Thyroid gland (tissue), 4 donors: ENCODE measurements around the gene TMEM255B. TPM values are rescaled to one million over a fixed set of nuclear protein-coding genes. Genes with fewer than 3 reads are reported as not detected.

Experiments
- DNase-seq, 2 donors: peaks; one replicate each; pipeline ENCODE4 v3.0.0-alpha.2; 2019
- H3K27ac ChIP-seq, 3 donors: fragments of 200-600 bp; sonication (generic); 1 replicate in 2 of 3; 2 replicates in 1 of 3; pipeline ENCODE4 v1.5.1; 2016 to 2019; ENCODE audit warnings: mild to moderate bottlenecking in 1 of 3, moderate library complexity in 1 of 3
- H3K27me3 ChIP-seq: fragments of 200-600 bp; sonication (generic); one replicate; pipeline ENCODE4 v1.5.1; 2019
- H3K36me3 ChIP-seq, 2 donors: fragments of 200-600 bp; sonication (generic); one replicate each; pipeline ENCODE4 v1.5.1; 2016 to 2019
- H3K4me1 ChIP-seq, 2 donors: fragments of 200-600 bp; sonication (generic); one replicate each; pipeline ENCODE4 v1.5.1; 2017 to 2019
- H3K4me3 ChIP-seq, 3 donors: fragments of 200-600 bp; sonication (generic); replicated peaks in 1 of 3; 1 replicate in 2 of 3; 2 replicates in 1 of 3; pipeline ENCODE4 v1.5.1; 2016; ENCODE audit warnings: mild to moderate bottlenecking in 1 of 3
- H3K9me3 ChIP-seq: fragments of 200-600 bp; sonication (generic); one replicate; pipeline ENCODE4 v1.5.1; 2017
- POLR2A ChIP-seq, 2 donors: fragments of 450-650 bp; IDR thresholded peaks; one replicate each; pipeline ENCODE4 v1.6.1; 2017; ENCODE audit warnings: antibody characterized with exemption in 2 of 2, mild to moderate bottlenecking in 2 of 2, moderate library complexity in 1 of 2
- WGBS, 2 donors: methylation state at CpG; one replicate each; pipeline ENCODE4 v1.1.5; 2017; 5-methylcytosine and 5-hydroxymethylcytosine counted together
- intact Hi-C: fragments of 100-400 bp; cut with DNase I; formaldehyde crosslinking; loops from one replicate; pipeline ENCODE4 v1.15.1; 2023
- total RNA-seq, 4 donors: library from RNA; depleted of rRNA; stranded (reverse); fragments of >200 nt; gene quantifications; one replicate each; pipeline ENCODE4 v1.2.3, GENCODE V29; 2016
- TF ChIP-seq, protein P1 (sequence below), 6 experiments: fragments of 200-600 bp in 3 of 6; fragments of 450-650 bp in 3 of 6; sonication (generic) in 3 of 6; IDR thresholded peaks; one replicate each; pipeline ENCODE4 v1.5.1; 2016 to 2019; ENCODE audit warnings: antibody characterized with exemption in 6 of 6, mild to moderate bottlenecking in 2 of 6, inconsistent platforms in 1 of 6, moderate library complexity in 1 of 6

Gene TMEM255B
- total RNA-seq, 4 donors from 2014 or later: 6.1 to 9.2 (median 8.3) TPM

DNA sequence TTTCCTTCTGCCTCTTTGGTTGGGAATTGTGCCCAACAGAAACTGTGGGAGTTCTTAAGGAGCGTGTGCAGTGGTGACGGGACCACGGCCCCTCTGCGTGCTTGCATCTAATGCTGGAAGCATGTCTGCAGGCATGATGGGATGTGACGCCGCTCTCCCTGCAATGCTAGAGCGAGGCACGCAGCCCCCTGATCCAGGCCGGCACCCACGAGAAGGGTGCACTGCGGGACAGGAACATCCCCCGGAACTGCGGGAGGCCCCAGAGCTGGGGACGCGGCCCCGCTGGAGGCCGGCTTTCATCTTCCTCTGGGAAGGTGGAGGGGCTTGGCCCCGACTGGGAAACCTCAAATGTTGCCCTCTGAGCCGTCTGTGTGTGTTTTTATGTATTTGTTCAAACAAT is 32.7 kb downstream of the TMEM255B start:
- no peak for TF ChIP-seq POLR2A (IDR thresholded peaks at IDR 0.05)
- TF ChIP-seq, protein P1, sequence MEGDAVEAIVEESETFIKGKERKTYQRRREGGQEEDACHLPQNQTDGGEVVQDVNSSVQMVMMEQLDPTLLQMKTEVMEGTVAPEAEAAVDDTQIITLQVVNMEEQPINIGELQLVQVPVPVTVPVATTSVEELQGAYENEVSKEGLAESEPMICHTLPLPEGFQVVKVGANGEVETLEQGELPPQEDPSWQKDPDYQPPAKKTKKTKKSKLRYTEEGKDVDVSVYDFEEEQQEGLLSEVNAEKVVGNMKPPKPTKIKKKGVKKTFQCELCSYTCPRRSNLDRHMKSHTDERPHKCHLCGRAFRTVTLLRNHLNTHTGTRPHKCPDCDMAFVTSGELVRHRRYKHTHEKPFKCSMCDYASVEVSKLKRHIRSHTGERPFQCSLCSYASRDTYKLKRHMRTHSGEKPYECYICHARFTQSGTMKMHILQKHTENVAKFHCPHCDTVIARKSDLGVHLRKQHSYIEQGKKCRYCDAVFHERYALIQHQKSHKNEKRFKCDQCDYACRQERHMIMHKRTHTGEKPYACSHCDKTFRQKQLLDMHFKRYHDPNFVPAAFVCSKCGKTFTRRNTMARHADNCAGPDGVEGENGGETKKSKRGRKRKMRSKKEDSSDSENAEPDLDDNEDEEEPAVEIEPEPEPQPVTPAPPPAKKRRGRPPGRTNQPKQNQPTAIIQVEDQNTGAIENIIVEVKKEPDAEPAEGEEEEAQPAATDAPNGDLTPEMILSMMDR (IDR thresholded peaks at IDR 0.05): no peak
- DNase-seq: no peak
- intact Hi-C loops: no loop called here
- Histone ChIP-seq H3K9me3 (no peaks in the 10 kb centered on the region), H3K36me3 (no peaks in the 10 kb centered on the region), H3K4me1 (no peaks in the 10 kb centered on the region), H3K27me3 (no peaks in the 10 kb centered on the region), H3K27ac (no peak overlapping the region), H3K4me3 (no peak overlapping the region)
- 78 to 87% methylated on average over 15 to 19 of the region's 19 CpGs for WGBS, 2 donors

DNA sequence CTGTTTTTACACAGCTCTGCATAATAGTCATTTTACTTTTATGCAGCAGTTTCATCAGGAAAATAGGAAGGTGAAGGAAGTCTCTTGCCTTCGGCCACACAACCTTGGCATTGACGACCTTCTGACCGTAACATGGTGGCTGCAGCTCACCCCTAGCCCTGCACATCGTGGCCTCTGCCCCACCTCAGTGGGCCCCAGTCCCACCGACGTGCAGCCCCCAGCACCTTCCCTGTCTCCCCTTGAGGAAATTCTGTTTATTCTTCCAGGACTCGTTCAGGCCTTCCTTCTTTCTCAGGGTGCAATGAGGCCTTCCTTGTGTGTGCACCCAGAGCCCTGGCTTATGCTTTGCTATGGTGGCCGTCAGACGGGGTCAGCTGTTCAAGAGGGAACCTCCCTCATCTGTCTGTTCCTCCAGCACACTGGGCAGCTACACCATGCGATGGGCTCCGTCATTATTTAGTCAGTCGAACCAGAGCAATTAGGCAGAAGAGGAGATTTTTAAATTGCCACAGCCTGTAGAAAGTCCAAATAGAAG is 33.3 kb downstream of the TMEM255B start:
- WGBS, 2 donors: 63 to 79% methylated on average over 12 of the region's 12 CpGs
- Histone ChIP-seq H3K36me3 (no peaks in the 10 kb centered on the region), H3K27me3 (no peaks in the 10 kb centered on the region), H3K9me3 (no peaks in the 10 kb centered on the region), H3K4me3 (no peak overlapping the region), H3K27ac (no peak overlapping the region), H3K4me1 (no peaks in the 10 kb centered on the region)
- no peak for TF ChIP-seq POLR2A (IDR thresholded peaks at IDR 0.05)
- TF ChIP-seq, protein P1 (IDR thresholded peaks at IDR 0.05): no peak
- intact Hi-C loops: no loop called here
- no peak for DNase-seq

DNA sequence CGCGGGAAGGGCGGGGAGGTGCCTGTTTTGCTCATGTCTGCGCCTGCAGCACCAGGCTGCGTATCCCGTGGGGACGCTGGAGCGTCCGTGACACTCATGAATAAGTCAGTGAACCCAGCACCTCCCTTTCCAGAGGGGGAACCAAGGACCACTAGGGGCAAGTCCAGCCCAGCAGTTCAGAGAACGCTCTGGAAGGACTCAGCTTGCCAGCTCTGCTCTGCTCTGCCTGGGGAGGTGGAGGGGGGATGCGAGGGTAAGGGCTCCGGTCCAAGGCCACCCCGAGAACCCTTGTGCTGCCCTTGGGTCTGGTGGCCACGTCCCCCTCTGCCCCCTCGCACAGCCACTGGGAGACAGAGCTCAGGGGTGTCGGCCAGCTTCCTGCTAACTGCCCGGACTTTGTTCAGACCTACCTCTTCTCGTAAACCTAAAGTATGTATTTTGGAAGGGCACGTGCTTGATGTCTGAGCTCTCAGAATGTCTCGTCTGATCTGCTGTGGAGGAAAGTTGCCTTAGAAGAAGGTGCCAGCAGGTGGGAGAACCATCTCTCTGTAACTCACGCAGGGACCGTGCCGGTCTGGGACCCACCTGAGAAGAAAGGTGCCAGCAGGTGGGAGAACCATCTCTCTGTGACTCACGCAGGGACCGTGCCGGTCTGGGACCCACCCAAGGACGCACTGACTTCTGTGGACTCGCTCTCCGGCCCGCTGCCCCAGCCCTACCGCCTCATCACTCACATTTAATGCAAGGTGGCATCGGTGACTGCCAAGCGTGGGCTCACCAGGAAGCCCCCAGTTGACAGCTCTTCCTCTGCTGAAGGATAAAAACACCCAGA is 34.1 kb downstream of the TMEM255B start:
- Histone ChIP-seq H3K27ac (no peak overlapping the region), H3K27me3 (no peaks in the 10 kb centered on the region), H3K9me3 (no peaks in the 10 kb centered on the region), H3K36me3 (no peaks in the 10 kb centered on the region), H3K4me3 (no peak overlapping the region), H3K4me1 (no peaks in the 10 kb centered on the region)
- intact Hi-C loops: no loop called here
- DNase-seq: no peak
- WGBS, 2 donors: 80 to 86% methylated on average over 29 to 32 of the region's 33 CpGs
- no peak for TF ChIP-seq POLR2A (IDR thresholded peaks at IDR 0.05)
- TF ChIP-seq, protein P1 (IDR thresholded peaks at IDR 0.05): no peak

DNA sequence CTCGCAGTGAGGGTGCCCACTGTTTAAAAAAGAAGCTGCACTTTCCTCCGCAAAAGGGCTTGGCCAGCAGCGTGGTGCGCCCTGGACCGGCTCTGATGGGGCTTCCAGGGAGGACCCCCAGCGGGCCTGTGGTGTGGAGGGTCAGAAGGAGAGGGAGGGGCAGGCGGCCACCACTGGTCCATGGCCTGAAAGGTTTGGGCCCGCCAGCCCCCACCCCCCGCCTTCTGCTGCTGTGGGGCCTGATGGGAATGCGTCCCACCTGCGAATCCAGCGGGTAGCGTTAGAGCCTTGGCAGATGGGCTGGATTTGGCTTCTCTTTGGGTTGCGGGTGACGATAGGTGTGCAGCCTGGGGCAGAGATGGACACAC is 34.7 kb downstream of the TMEM255B start:
- intact Hi-C loops: no loop called here
- H3K4me1 ChIP-seq: no peaks in the 10 kb centered on the region
- no peak overlapping the region for H3K4me3 ChIP-seq
- TF ChIP-seq, protein P1 (IDR thresholded peaks at IDR 0.05): no peak
- TF ChIP-seq POLR2A (IDR thresholded peaks at IDR 0.05): no peak
- H3K27ac ChIP-seq: no peak overlapping the region
- H3K9me3 ChIP-seq: no peaks in the 10 kb centered on the region
- H3K27me3 ChIP-seq: no peaks in the 10 kb centered on the region
- H3K36me3 ChIP-seq: no peaks in the 10 kb centered on the region
- no peak for DNase-seq
- WGBS, 2 donors: 93 to 97% methylated on average over 8 to 13 of the region's 15 CpGs

DNA sequence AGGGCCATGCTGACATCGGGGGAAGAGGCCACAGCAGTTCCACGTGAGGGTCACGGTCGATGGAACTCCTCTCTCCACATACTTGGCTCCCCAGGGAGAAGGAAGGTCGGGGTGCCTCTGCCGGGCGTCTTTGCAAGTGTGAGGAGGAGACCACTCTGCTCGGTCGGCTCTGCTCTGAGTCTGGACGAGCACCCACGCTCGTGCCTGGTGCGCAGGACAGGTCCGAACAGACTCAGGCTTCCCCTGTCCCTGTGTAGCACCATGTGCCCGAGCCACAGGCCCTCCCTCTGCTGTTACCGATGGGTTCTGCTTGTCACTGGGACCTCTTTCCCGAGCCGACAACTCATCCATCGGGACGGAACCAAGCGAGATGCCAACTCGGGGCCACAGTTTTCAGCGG is 35.1 kb downstream of the TMEM255B start:
- no peak for DNase-seq
- no peak overlapping the region for H3K4me3 ChIP-seq
- no peaks in the 10 kb centered on the region for H3K36me3 ChIP-seq
- H3K4me1 ChIP-seq: no peaks in the 10 kb centered on the region
- TF ChIP-seq, protein P1 (IDR thresholded peaks at IDR 0.05): no peak
- no peak for TF ChIP-seq POLR2A (IDR thresholded peaks at IDR 0.05)
- 86 to 91% methylated on average over 15 to 22 of the region's 23 CpGs for WGBS, 2 donors
- no peaks in the 10 kb centered on the region for H3K27me3 ChIP-seq
- no peak overlapping the region for H3K27ac ChIP-seq
- H3K9me3 ChIP-seq: no peaks in the 10 kb centered on the region
- intact Hi-C loops: no loop called here
